Tibial nerve (tissue), 4 donors: Measurements from ENCODE around the gene ANAPC7. TPM values are rescaled to one million over a fixed set of nuclear protein-coding genes. Genes with fewer than 3 reads are reported as not detected.

ENCODE experiments used
- DNase-seq, 2 donors: peaks; one replicate each; pipeline ENCODE4 v3.0.0-alpha.2; 2019; ENCODE audit warnings: low spot score in 2 of 2
- H3K27ac ChIP-seq, 4 donors: fragments of 200-600 bp; sonication (generic) in 3 of 4; one replicate each; pipeline ENCODE4 v1.5.1; 2017 to 2019; ENCODE audit warnings: mild to moderate bottlenecking in 1 of 4
- H3K27me3 ChIP-seq, 2 donors: fragments of 200-600 bp; sonication (generic) in 1 of 2; one replicate each; pipeline versions ENCODE4 v1.5.1 to v1.6.0; 2017 to 2019
- H3K36me3 ChIP-seq, 3 donors: fragments of 200-600 bp; sonication (generic); one replicate each; pipeline ENCODE4 v1.5.1; 2018 to 2019
- H3K4me1 ChIP-seq, 4 donors: fragments of 200-600 bp; sonication (generic) in 3 of 4; one replicate each; pipeline ENCODE4 v1.5.1; 2017 to 2019
- H3K4me3 ChIP-seq, 4 donors: fragments of 200-600 bp; sonication (generic) in 3 of 4; one replicate each; pipeline ENCODE4 v1.5.1; 2017 to 2019; ENCODE audit warnings: mild to moderate bottlenecking in 1 of 4, moderate library complexity in 1 of 4
- H3K9me3 ChIP-seq, 4 donors: fragments of 200-600 bp; sonication (generic) in 3 of 4; one replicate each; pipeline ENCODE4 v1.5.1; 2017 to 2019
- CTCF ChIP-seq, 5 experiments: fragments of 200-600 bp in 3 of 5; fragments of 450-650 bp in 2 of 5; sonication (generic) in 3 of 5; IDR thresholded peaks; one replicate each; pipeline ENCODE4 v1.5.1; 2016 to 2019; ENCODE audit warnings: antibody characterized with exemption in 5 of 5, mild to moderate bottlenecking in 3 of 5, moderate library complexity in 2 of 5
- EP300 ChIP-seq, 2 donors: sonication (generic); formaldehyde crosslinking; IDR thresholded peaks; one replicate each; pipeline ENCODE4 v1.6.1; 2017; ENCODE audit warnings: antibody characterized with exemption in 2 of 2, mild to moderate bottlenecking in 1 of 2
- POLR2A ChIP-seq, 2 donors: fragments of 450-650 bp; IDR thresholded peaks; one replicate each; pipeline ENCODE4 v1.6.1; 2017; ENCODE audit warnings: antibody characterized with exemption in 2 of 2, mild to moderate bottlenecking in 2 of 2, moderate library complexity in 2 of 2
- WGBS, 2 donors: methylation state at CpG; one replicate each; pipeline ENCODE4 v1.1.5; 2018; 5-methylcytosine and 5-hydroxymethylcytosine counted together
- total RNA-seq, 4 donors: library from RNA; depleted of rRNA; stranded (reverse); fragments of >200 nt; gene quantifications; one replicate each; pipeline ENCODE4 v1.1.0, GENCODE V29; 2016

The ANAPC7 gene
- total RNA-seq, 4 donors from 2014 or later, result 26.3 to 46.7 (median 39.2) TPM

GRCh38 chr12:110349514-110350151 is 53.9 kb downstream of the ANAPC7 start:
- H3K4me1 ChIP-seq, result no peaks in the 10 kb centered on the region
- H3K9me3 ChIP-seq, result no peaks in the 10 kb centered on the region
- H3K4me3 ChIP-seq, result no peak overlapping the region
- H3K36me3 ChIP-seq, result peaks cover 0 to 71% (median 24%) of the 10 kb centered on the region in 3 donors
- no peaks in the 10 kb centered on the region for H3K27me3 ChIP-seq
- TF ChIP-seq EP300 (IDR thresholded peaks at IDR 0.05), result no peak
- no peak for TF ChIP-seq POLR2A (IDR thresholded peaks at IDR 0.05)
- no peak for TF ChIP-seq CTCF (IDR thresholded peaks at IDR 0.05)
- DNase-seq, result no peak
- no peak overlapping the region for H3K27ac ChIP-seq
- WGBS, 2 donors, result 48 to 50% methylated on average over 10 of the region's 12 CpGs

GRCh38 chr12:110349096-110349495 is 54.4 kb downstream of the ANAPC7 start:
- Histone ChIP-seq H3K4me3 (no peak overlapping the region), H3K27me3 (no peaks in the 10 kb centered on the region), H3K36me3 (peaks cover 4 to 77% (median 29%) of the 10 kb centered on the region in 3 donors), H3K9me3 (no peaks in the 10 kb centered on the region), H3K4me1 (no peaks in the 10 kb centered on the region), H3K27ac (no peak overlapping the region)
- TF ChIP-seq POLR2A (IDR thresholded peaks at IDR 0.05) (no peak), EP300 (IDR thresholded peaks at IDR 0.05) (no peak), CTCF (IDR thresholded peaks at IDR 0.05) (no peak)
- no peak for DNase-seq
- WGBS, 2 donors, result 88 to 89% methylated on average over 4 of the region's 4 CpGs

GRCh38 chr12:110348431-110349059 is 55.0 kb downstream of the ANAPC7 start:
- TF ChIP-seq EP300 (IDR thresholded peaks at IDR 0.05) (no peak), CTCF (IDR thresholded peaks at IDR 0.05) (no peak), POLR2A (IDR thresholded peaks at IDR 0.05) (no peak)
- H3K27me3 ChIP-seq, result no peaks in the 10 kb centered on the region
- no peaks in the 10 kb centered on the region for H3K4me1 ChIP-seq
- H3K4me3 ChIP-seq, result no peak overlapping the region
- no peaks in the 10 kb centered on the region for H3K9me3 ChIP-seq
- DNase-seq, result no peak
- 93 to 95% methylated on average over 7 of the region's 7 CpGs for WGBS, 2 donors
- no peak overlapping the region for H3K27ac ChIP-seq
- H3K36me3 ChIP-seq, result peaks cover 4 to 82% (median 31%) of the 10 kb centered on the region in 3 donors

- Histone ChIP-seq H3K27me3 (no peaks in the 10 kb centered on the region), H3K9me3 (no peaks in the 10 kb centered on the region), H3K27ac (no peak overlapping the region), H3K4me3 (no peak overlapping the region), H3K4me1 (no peaks in the 10 kb centered on the region), H3K36me3 (peaks cover 4 to 90% (median 38%) of the 10 kb centered on the region in 3 donors)
- DNase-seq, result no peak
- TF ChIP-seq POLR2A (IDR thresholded peaks at IDR 0.05) (no peak), CTCF (IDR thresholded peaks at IDR 0.05) (no peak), EP300 (IDR thresholded peaks at IDR 0.05) (no peak)
- WGBS, 2 donors, result 88 to 91% methylated on average over 8 of the region's 8 CpGs
Observed at GRCh38 chr12:110347767-110348166, 55.7 kb downstream of the ANAPC7 start.

- TF ChIP-seq EP300 (IDR thresholded peaks at IDR 0.05), result no peak
- TF ChIP-seq CTCF (IDR thresholded peaks at IDR 0.05), result no peak
- TF ChIP-seq POLR2A (IDR thresholded peaks at IDR 0.05), result no peak
- Histone ChIP-seq H3K27ac (no peak overlapping the region), H3K36me3 (peaks cover 4 to 100% (median 54%) of the 10 kb centered on the region in 3 donors), H3K4me1 (no peaks in the 10 kb centered on the region), H3K27me3 (no peaks in the 10 kb centered on the region), H3K4me3 (no peak overlapping the region), H3K9me3 (no peaks in the 10 kb centered on the region)
- 81 to 86% methylated on average over 12 of the region's 12 CpGs for WGBS, 2 donors
- no peak for DNase-seq
Observed at GRCh38 chr12:110345963-110346362, 57.5 kb downstream of the ANAPC7 start.
